Measurements from ENCODE around the gene MICAL2. TPM values are rescaled to one million over a fixed set of nuclear protein-coding genes. Genes with fewer than 3 reads are reported as not detected.

MICAL2 gene
- total RNA-seq, 4 donors from 2014 or later = 196 to 550 (median 237) TPM

- H3K27ac ChIP-seq = no peak overlapping the region
- H3K4me1 ChIP-seq = peaks cover 0 to 33% (median 0%) of the 10 kb centered on the region in 3 donors
Observed at GRCh38 chr11:12193515-12194336, 83.3 kb downstream of the MICAL2 start.

GRCh38 chr11:12195768-12196167 is 85.4 kb downstream of the MICAL2 start:
- peaks cover 0 to 7% of the 10 kb centered on the region in 2 donors for H3K36me3 ChIP-seq
- H3K9me3 ChIP-seq = no peaks in the 10 kb centered on the region
- WGBS, 2 donors (ENCODE audit: low coverage in 1 of 2) = 80 to 87% methylated on average over 4 to 5 of the region's 5 CpGs
- H3K27me3 ChIP-seq = no peaks in the 10 kb centered on the region
- TF ChIP-seq POLR2AphosphoS5 (IDR thresholded peaks at IDR 0.05) (no peak), EP300 (IDR thresholded peaks at IDR 0.05) (no peak), CTCF (IDR thresholded peaks at IDR 0.05) (no peak), POLR2A (IDR thresholded peaks at IDR 0.05) (no peak)
- no peak for ATAC-seq
- H3K4me3 ChIP-seq = no peak overlapping the region
- H3K4me1 ChIP-seq = peaks cover 5 to 54% (median 8%) of the 10 kb centered on the region in 3 donors
- H3K27ac ChIP-seq = no peak overlapping the region

More at GRCh38 chr11:12193515-12194336, 83.3 kb downstream of the MICAL2 start:
- no peaks in the 10 kb centered on the region for H3K27me3 ChIP-seq
- 84% methylated on average over 2 of the region's 3 CpGs; no CpG with 5 or more reads in 1 of the 2 donors for WGBS, 2 donors (ENCODE audit: low coverage in 1 of 2)
- peaks cover 0 to 19% of the 10 kb centered on the region in 2 donors for H3K36me3 ChIP-seq
- no peak for ATAC-seq
- no peak overlapping the region for H3K4me3 ChIP-seq
- no peak for TF ChIP-seq CTCF (IDR thresholded peaks at IDR 0.05)
- H3K9me3 ChIP-seq = no peaks in the 10 kb centered on the region

- TF ChIP-seq EP300 (IDR thresholded peaks at IDR 0.05) (no peak), POLR2AphosphoS5 (IDR thresholded peaks at IDR 0.05) (no peak), POLR2A (IDR thresholded peaks at IDR 0.05) (no peak), CTCF (IDR thresholded peaks at IDR 0.05) (no peak)
- Histone ChIP-seq H3K4me3 (no peak overlapping the region), H3K9me3 (no peaks in the 10 kb centered on the region), H3K27me3 (no peaks in the 10 kb centered on the region), H3K4me1 (peaks cover 10 to 59% (median 14%) of the 10 kb centered on the region in 3 donors), H3K27ac (peak overlapping the region in 2 of 4 donors; percentile 45 to 58), H3K36me3 (peaks cover 0 to 7% of the 10 kb centered on the region in 2 donors)
- no peak for ATAC-seq
- WGBS, 2 donors (ENCODE audit: low coverage in 1 of 2) = 85% methylated on average over 2 of the region's 2 CpGs
Observed at GRCh38 chr11:12196308-12196707, 85.9 kb downstream of the MICAL2 start.

- Histone ChIP-seq H3K36me3 (peaks cover 0 to 7% of the 10 kb centered on the region in 2 donors), H3K9me3 (no peaks in the 10 kb centered on the region), H3K4me3 (no peak overlapping the region), H3K27ac (peak overlapping the region in 2 of 4 donors; percentile 45 to 58), H3K27me3 (no peaks in the 10 kb centered on the region), H3K4me1 (peaks cover 11 to 65% (median 15%) of the 10 kb centered on the region in 3 donors)
- no peak for ATAC-seq
- TF ChIP-seq POLR2AphosphoS5 (IDR thresholded peaks at IDR 0.05) (no peak), POLR2A (IDR thresholded peaks at IDR 0.05) (no peak), CTCF (IDR thresholded peaks at IDR 0.05) (no peak), EP300 (IDR thresholded peaks at IDR 0.05) (no peak)
Observed at GRCh38 chr11:12196872-12197271, 86.5 kb downstream of the MICAL2 start.
